NB4 (cell line): Measurements from ENCODE around the gene ARHGAP26.

Experiments
- DNase-seq: peaks from one replicate; pipeline ENCODE4 v3.0.0; 2010; ENCODE audit warnings: low read depth
- H3K4me3 ChIP-seq: one replicate; pipeline ENCODE4 v1.5.1; 2011; ENCODE audit warnings: mild to moderate bottlenecking, low read depth, low read length, moderate library complexity
- CTCF ChIP-seq: IDR thresholded peaks from one replicate; pipeline ENCODE4 v1.5.1; 2012; ENCODE audit warnings: low read depth, low read length
- MYC ChIP-seq: IDR thresholded peaks from 2 replicates; pipeline ENCODE4 v1.6.1; 2011; ENCODE audit warnings: low read depth, low read length
- POLR2A ChIP-seq: IDR thresholded peaks from 2 replicates; pipeline ENCODE4 v1.6.1; 2011; ENCODE audit warnings: mild to moderate bottlenecking; ENCODE audit not compliant: insufficient read length; ENCODE audit errors: extremely low read depth
- TF ChIP-seq, protein P1 (sequence below): IDR thresholded peaks from 2 replicates; pipeline ENCODE4 v1.6.1; 2011; ENCODE audit warnings: low read depth, low read length

ARHGAP26 gene

GRCh38 chr5:142832263-142832662 lies 62.1 kb downstream of the ARHGAP26 start:
- DNase-seq: no peak
- H3K4me3 ChIP-seq: no peak overlapping the region
- TF ChIP-seq, protein P1, sequence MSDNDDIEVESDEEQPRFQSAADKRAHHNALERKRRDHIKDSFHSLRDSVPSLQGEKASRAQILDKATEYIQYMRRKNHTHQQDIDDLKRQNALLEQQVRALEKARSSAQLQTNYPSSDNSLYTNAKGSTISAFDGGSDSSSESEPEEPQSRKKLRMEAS: no peak
- no peak for TF ChIP-seq MYC
- TF ChIP-seq CTCF: no peak
- TF ChIP-seq POLR2A: no peak

DNA sequence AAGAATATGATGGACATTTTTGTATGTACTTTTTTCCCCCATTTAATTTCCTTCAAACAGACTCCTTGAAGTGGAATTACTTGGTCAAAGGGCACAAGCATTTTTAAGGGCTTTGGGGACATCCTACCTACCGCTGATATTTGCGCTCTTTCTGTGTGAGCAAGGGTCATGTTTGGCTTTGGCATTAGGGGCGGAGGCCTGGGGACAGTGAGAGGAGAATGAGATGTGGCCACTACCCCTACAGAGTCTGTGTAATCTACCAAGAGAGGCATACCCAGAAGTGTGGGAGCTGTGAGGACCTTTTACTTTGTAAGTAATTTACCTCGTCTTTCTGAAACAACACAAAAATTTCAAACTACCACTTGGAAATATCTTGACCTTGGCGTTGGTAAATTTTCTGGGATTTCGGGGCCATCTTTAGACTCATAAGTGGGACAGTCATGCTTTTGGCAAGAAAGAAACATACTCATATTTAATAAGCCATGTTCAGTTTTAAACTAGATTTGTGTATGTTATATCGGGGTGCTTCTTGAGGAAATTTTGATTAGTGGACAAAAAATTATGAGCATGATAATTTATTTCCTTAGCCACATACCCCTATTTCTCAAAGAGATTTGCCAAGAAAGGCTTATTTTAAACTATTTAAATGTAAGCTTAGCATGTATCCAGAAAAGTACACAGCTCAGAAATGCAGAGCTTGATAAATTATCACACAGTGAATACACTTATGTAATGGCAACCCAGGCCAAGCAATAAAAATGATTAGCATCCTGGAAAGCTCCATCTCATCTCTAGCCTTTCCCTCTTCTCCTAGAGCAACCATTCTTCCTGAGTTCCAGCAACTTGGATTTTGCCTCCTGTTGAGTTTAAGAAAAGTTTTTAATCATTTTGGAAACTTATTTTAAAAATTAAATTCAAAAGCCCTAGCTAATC lies 63.6 kb downstream of the ARHGAP26 start:
- DNase-seq: no peak

DNA sequence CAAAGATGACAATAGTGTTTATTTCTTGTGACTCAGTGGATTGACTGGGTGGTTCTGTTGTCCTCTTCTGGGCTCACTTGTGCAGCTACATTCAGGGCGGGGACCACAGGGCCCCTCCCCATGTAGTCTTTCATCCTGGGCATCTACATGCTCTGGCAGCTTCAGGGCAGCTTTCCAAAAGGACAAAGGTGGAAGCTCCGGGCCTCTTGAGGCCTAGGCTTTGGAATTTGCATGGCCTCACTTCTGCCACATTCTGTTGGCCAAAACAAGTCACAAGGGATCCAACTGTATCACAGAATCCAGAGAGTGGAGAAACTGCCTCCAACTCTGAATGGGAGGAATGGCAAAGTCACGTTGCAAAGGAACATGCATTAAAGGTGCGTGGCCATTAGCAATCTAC lies 64.3 kb downstream of the ARHGAP26 start:
- TF ChIP-seq, protein P1: no peak
- TF ChIP-seq MYC (no peak), POLR2A (no peak), CTCF (no peak)
- DNase-seq: no peak
- H3K4me3 ChIP-seq: no peak overlapping the region

More for the DNA sequence above, 63.6 kb downstream of the ARHGAP26 start:
- no peak for TF ChIP-seq MYC
- no peak for TF ChIP-seq POLR2A
- TF ChIP-seq, protein P1: no peak
- no peak for TF ChIP-seq CTCF
- no peak overlapping the region for H3K4me3 ChIP-seq

- H3K4me3 ChIP-seq: no peak overlapping the region
- DNase-seq: no peak
- TF ChIP-seq, protein P1: no peak
- no peak for TF ChIP-seq CTCF
- TF ChIP-seq POLR2A: no peak
- TF ChIP-seq MYC: no peak
Observed at GRCh38 chr5:142835540-142835939, 65.4 kb downstream of the ARHGAP26 start.

- DNase-seq: no peak
- no peak overlapping the region for H3K4me3 ChIP-seq
- TF ChIP-seq POLR2A: no peak
- TF ChIP-seq MYC: no peak
- TF ChIP-seq, protein P1: no peak
- no peak for TF ChIP-seq CTCF
Observed at GRCh38 chr5:142836048-142836447, 65.9 kb downstream of the ARHGAP26 start.
